ENCODE results near the gene GJB1.

GJB1 gene

DNA sequence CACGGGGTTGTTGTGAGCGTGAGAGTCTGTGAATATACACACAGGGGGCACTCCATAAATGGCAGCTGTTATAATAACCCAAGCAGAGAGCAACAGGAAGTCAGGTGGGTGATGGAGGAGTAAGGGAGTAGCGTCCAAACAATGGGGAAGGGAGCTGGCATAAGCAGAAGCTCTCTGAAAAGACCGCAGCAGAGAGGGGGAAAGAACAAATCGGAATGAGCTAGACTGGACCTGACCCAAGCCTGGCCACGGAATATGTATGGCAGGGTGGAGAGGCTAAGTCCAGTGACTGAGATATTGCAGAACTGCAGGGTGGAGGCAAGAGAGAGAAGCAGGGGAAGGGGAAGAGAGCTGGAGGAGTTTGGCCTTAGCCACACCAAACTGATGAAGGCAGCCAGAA is 6.5 kb upstream of the GJB1 start:
- no peak overlapping the region for H3K4me2 ChIP-seq (ENCODE audit: low read length)
- H3K27me3 ChIP-seq (ENCODE audit: control insufficient read depth, insufficient read depth, low read length) = peaks cover 20% of the 10 kb centered on the region
- no peak overlapping the region for H3K4me3 ChIP-seq (ENCODE audit: low read length)
- H3K4me1 ChIP-seq (ENCODE audit: control insufficient read depth, insufficient read depth, low read length) = no peaks in the 10 kb centered on the region
- H3K9ac ChIP-seq (ENCODE audit: low read depth, low read length) = no peak overlapping the region
- no peaks in the 10 kb centered on the region for H3K36me3 ChIP-seq (ENCODE audit: insufficient read depth, low read length)
- no peaks in the 10 kb centered on the region for H3K9me3 ChIP-seq (replicated peaks; ENCODE audit: low read length)

DNA sequence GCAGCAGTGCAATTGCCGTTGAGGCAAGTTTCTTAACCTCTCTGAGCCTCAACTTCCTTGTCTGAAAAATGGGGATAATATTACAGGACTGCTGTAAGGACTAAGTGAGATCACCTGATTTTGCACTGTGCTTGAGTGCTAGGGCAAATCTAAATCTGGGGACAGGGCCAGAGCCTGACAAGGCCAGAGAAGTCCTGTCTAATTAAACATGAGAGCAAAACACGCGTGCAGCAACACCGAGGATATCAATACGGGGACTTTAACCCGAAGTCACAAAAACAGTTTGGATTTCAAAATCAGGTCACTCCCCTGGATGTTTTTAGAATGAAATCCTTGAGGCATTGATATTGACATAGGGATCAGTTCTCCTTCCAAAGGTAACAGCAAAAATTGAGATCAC is 5.7 kb upstream of the GJB1 start:
- no peak overlapping the region for H3K9ac ChIP-seq (ENCODE audit: low read depth, low read length)
- no peaks in the 10 kb centered on the region for H3K9me3 ChIP-seq (replicated peaks; ENCODE audit: low read length)
- H3K4me1 ChIP-seq (ENCODE audit: control insufficient read depth, insufficient read depth, low read length) = no peaks in the 10 kb centered on the region
- peaks cover 19% of the 10 kb centered on the region for H3K27me3 ChIP-seq (ENCODE audit: control insufficient read depth, insufficient read depth, low read length)
- H3K4me3 ChIP-seq (ENCODE audit: low read length) = no peak overlapping the region
- H3K4me2 ChIP-seq (ENCODE audit: low read length) = no peak overlapping the region
- H3K36me3 ChIP-seq (ENCODE audit: insufficient read depth, low read length) = no peaks in the 10 kb centered on the region

GRCh38 chrX:71221145-71221544 is 1.9 kb upstream of the GJB1 start:
- no peak overlapping the region for H3K9ac ChIP-seq (ENCODE audit: low read depth, low read length)
- no peaks in the 10 kb centered on the region for H3K36me3 ChIP-seq (ENCODE audit: insufficient read depth, low read length)
- H3K4me1 ChIP-seq (ENCODE audit: control insufficient read depth, insufficient read depth, low read length) = no peaks in the 10 kb centered on the region
- peaks cover 21% of the 10 kb centered on the region for H3K27me3 ChIP-seq (ENCODE audit: control insufficient read depth, insufficient read depth, low read length)
- no peaks in the 10 kb centered on the region for H3K9me3 ChIP-seq (replicated peaks; ENCODE audit: low read length)
- no peak overlapping the region for H3K4me3 ChIP-seq (ENCODE audit: low read length)
- H3K4me2 ChIP-seq (ENCODE audit: low read length) = no peak overlapping the region

DNA sequence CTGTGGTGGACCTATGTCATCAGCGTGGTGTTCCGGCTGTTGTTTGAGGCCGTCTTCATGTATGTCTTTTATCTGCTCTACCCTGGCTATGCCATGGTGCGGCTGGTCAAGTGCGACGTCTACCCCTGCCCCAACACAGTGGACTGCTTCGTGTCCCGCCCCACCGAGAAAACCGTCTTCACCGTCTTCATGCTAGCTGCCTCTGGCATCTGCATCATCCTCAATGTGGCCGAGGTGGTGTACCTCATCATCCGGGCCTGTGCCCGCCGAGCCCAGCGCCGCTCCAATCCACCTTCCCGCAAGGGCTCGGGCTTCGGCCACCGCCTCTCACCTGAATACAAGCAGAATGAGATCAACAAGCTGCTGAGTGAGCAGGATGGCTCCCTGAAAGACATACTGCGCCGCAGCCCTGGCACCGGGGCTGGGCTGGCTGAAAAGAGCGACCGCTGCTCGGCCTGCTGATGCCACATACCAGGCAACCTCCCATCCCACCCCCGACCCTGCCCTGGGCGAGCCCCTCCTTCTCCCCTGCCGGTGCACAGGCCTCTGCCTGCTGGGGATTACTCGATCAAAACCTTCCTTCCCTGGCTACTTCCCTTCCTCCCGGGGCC is 1.2 kb downstream of the GJB1 start:
- Histone ChIP-seq H3K4me3 (ENCODE audit: low read length) (no peak overlapping the region), H3K9ac (ENCODE audit: low read depth, low read length) (no peak overlapping the region), H3K4me1 (ENCODE audit: control insufficient read depth, insufficient read depth, low read length) (no peaks in the 10 kb centered on the region), H3K27me3 (ENCODE audit: control insufficient read depth, insufficient read depth, low read length) (peaks cover 24% of the 10 kb centered on the region), H3K9me3 (replicated peaks; ENCODE audit: low read length) (no peaks in the 10 kb centered on the region), H3K4me2 (ENCODE audit: low read length) (no peak overlapping the region), H3K36me3 (ENCODE audit: insufficient read depth, low read length) (no peaks in the 10 kb centered on the region)

- Histone ChIP-seq H3K36me3 (ENCODE audit: insufficient read depth, low read length) (no peaks in the 10 kb centered on the region), H3K27me3 (ENCODE audit: control insufficient read depth, insufficient read depth, low read length) (peaks cover 24% of the 10 kb centered on the region), H3K4me2 (ENCODE audit: low read length) (no peak overlapping the region), H3K9ac (ENCODE audit: low read depth, low read length) (no peak overlapping the region), H3K4me1 (ENCODE audit: control insufficient read depth, insufficient read depth, low read length) (no peaks in the 10 kb centered on the region), H3K4me3 (ENCODE audit: low read length) (no peak overlapping the region), H3K9me3 (replicated peaks; ENCODE audit: low read length) (no peaks in the 10 kb centered on the region)
Observed at GRCh38 chrX:71225009-71225408, 2.0 kb downstream of the GJB1 start.

- no peak overlapping the region for H3K4me2 ChIP-seq (ENCODE audit: low read length)
- H3K27me3 ChIP-seq (ENCODE audit: control insufficient read depth, insufficient read depth, low read length) = peaks cover 24% of the 10 kb centered on the region
- H3K9me3 ChIP-seq (replicated peaks; ENCODE audit: low read length) = no peaks in the 10 kb centered on the region
- H3K36me3 ChIP-seq (ENCODE audit: insufficient read depth, low read length) = no peaks in the 10 kb centered on the region
- H3K4me3 ChIP-seq (ENCODE audit: low read length) = no peak overlapping the region
- H3K4me1 ChIP-seq (ENCODE audit: control insufficient read depth, insufficient read depth, low read length) = no peaks in the 10 kb centered on the region
- no peak overlapping the region for H3K9ac ChIP-seq (ENCODE audit: low read depth, low read length)
Observed at GRCh38 chrX:71225676-71226075, 2.7 kb downstream of the GJB1 start.

DNA sequence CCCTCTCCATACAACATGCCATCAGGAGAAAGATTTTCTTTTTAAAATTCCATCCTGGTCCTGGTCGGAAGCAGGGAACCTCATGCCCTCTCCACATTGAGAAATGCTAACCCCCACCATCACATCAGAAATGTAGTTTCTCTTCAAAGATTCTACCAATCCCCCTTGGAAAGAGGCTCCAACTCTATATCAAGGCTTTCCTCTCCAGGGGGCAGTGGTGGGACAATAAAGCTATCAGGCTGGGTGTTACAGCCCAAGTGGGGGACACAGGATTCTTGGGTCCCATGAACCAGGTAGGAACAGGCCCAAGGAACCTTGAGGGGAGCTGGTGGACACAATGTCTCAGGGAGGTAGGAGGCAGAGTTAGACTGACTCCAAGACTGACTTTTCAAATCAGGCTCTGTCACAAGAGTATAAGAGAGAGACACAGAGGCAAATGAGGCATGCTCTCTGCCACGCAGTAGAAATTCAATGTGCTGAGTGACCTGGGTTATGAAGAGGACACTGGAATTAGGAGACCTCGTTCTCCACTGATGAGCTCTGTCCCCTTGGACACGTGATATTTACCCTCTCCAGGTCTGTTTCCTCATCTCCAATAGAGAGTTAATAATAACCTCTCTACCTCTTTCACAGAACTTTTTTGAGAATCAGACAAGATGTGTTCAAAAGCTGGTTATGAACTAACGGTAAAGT is 4.5 kb downstream of the GJB1 start:
- no peak overlapping the region for H3K4me3 ChIP-seq (ENCODE audit: low read length)
- H3K27me3 ChIP-seq (ENCODE audit: control insufficient read depth, insufficient read depth, low read length) = peaks cover 24% of the 10 kb centered on the region
- no peaks in the 10 kb centered on the region for H3K4me1 ChIP-seq (ENCODE audit: control insufficient read depth, insufficient read depth, low read length)
- H3K9me3 ChIP-seq (replicated peaks; ENCODE audit: low read length) = no peaks in the 10 kb centered on the region
- H3K9ac ChIP-seq (ENCODE audit: low read depth, low read length) = no peak overlapping the region
- no peak overlapping the region for H3K4me2 ChIP-seq (ENCODE audit: low read length)
- no peaks in the 10 kb centered on the region for H3K36me3 ChIP-seq (ENCODE audit: insufficient read depth, low read length)

DNA sequence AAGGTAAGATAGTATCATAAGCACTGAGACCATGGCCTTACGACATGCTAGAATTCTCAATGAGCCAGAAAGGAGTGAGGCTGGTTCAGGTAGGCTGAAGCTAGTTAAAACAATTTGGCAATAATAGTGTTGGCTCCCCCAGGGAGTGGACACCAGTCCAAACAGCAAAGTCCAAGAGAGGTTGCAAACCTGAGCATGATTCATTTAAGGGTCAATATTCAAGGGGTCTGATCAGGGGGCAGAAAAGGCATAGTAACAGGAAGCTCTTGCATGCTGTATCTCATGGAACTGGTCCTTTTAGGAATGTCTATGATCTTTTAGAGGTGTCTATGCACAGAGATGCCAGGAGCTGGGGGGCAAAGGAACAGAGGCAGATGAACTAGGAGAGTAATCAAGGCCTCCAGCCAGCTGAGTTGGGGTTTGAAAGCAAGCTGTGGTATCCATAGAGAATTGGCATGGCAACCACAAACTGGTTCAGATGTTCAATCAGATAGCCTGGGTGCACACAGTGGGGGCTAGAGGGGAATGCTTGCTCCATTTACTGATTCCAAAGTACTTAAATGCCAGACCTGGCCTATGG is 5.1 kb downstream of the GJB1 start:
- peaks cover 22% of the 10 kb centered on the region for H3K27me3 ChIP-seq (ENCODE audit: control insufficient read depth, insufficient read depth, low read length)
- H3K4me1 ChIP-seq (ENCODE audit: control insufficient read depth, insufficient read depth, low read length) = no peaks in the 10 kb centered on the region
- H3K9ac ChIP-seq (ENCODE audit: low read depth, low read length) = no peak overlapping the region
- no peaks in the 10 kb centered on the region for H3K9me3 ChIP-seq (replicated peaks; ENCODE audit: low read length)
- no peaks in the 10 kb centered on the region for H3K36me3 ChIP-seq (ENCODE audit: insufficient read depth, low read length)
- H3K4me3 ChIP-seq (ENCODE audit: low read length) = no peak overlapping the region
- no peak overlapping the region for H3K4me2 ChIP-seq (ENCODE audit: low read length)

DNA sequence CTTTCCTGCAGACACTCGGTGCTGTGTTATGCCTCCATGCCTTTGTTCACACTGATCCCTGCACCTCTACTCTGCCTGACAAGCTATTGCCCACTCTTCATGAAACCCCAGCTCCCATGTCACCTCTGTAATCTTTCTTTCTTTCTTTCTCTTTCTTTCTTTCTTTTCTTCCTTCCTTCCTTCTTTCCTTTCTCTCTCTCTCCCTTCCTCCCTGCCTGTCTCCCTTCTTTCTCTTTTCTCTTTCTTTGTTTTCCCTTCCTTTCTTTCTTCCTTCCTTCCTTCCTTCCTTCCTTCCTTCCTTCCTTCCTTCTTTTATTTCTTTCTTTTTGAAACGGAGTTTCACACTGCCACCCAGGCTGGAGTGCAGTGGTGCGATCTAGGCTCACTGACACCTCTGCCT is 12.5 kb downstream of the GJB1 start:
- Histone ChIP-seq H3K4me3 (ENCODE audit: low read length) (no peak overlapping the region), H3K4me2 (ENCODE audit: low read length) (no peak overlapping the region), H3K36me3 (ENCODE audit: insufficient read depth, low read length) (no peaks in the 10 kb centered on the region), H3K9ac (ENCODE audit: low read depth, low read length) (no peak overlapping the region), H3K9me3 (replicated peaks; ENCODE audit: low read length) (no peaks in the 10 kb centered on the region), H3K4me1 (ENCODE audit: control insufficient read depth, insufficient read depth, low read length) (no peaks in the 10 kb centered on the region), H3K27me3 (ENCODE audit: control insufficient read depth, insufficient read depth, low read length) (no peaks in the 10 kb centered on the region)

DNA sequence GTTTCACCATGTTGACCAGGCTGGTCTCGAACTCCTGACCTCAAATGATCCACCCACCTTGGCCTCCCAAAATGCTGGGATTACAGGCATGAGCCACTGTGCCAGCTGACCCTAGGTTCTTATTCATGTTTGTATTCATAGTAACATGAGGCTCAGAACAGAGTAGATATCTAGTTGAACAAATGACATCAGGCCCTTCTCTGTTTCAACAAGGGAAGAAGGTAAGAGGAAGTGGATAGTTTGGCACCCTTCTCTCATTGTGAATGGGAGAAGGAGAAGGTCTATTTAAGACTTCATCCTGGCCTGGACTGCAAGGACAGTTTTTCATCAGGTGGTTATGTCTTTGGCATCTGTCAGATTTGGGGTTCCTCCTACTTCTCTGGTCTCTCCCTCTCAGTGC is 13.8 kb downstream of the GJB1 start:
- H3K4me3 ChIP-seq (ENCODE audit: low read length) = no peak overlapping the region
- H3K27me3 ChIP-seq (ENCODE audit: control insufficient read depth, insufficient read depth, low read length) = no peaks in the 10 kb centered on the region
- H3K36me3 ChIP-seq (ENCODE audit: insufficient read depth, low read length) = no peaks in the 10 kb centered on the region
- no peak overlapping the region for H3K4me2 ChIP-seq (ENCODE audit: low read length)
- no peak overlapping the region for H3K9ac ChIP-seq (ENCODE audit: low read depth, low read length)
- H3K9me3 ChIP-seq (replicated peaks; ENCODE audit: low read length) = no peaks in the 10 kb centered on the region
- H3K4me1 ChIP-seq (ENCODE audit: control insufficient read depth, insufficient read depth, low read length) = no peaks in the 10 kb centered on the region

DNA sequence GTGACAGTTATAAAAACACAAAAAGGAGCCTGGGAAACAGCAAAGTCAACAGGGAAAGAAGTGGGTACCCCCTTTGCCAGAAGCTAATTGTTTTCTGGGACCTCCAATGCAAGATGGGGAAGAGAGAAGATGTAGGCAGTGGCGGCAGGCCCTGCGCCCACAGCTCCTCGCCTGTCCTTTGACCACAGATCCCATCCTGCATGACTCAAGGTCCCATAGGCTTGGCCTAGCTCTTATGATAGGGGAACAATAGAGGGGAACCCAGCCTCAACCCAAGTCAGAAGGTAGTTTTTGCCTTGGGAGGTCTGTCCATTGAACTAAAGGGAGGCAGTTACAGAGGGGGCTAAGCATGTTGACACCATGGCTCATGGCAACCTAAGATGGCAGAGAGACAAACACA is 16.8 kb downstream of the GJB1 start:
- Histone ChIP-seq H3K36me3 (ENCODE audit: insufficient read depth, low read length) (peaks cover 9% of the 10 kb centered on the region), H3K27me3 (ENCODE audit: control insufficient read depth, insufficient read depth, low read length) (no peaks in the 10 kb centered on the region), H3K4me1 (ENCODE audit: control insufficient read depth, insufficient read depth, low read length) (no peaks in the 10 kb centered on the region), H3K4me2 (ENCODE audit: low read length) (no peak overlapping the region), H3K9me3 (replicated peaks; ENCODE audit: low read length) (no peaks in the 10 kb centered on the region), H3K4me3 (ENCODE audit: low read length) (no peak overlapping the region), H3K9ac (ENCODE audit: low read depth, low read length) (no peak overlapping the region)

- no peak overlapping the region for H3K9ac ChIP-seq (ENCODE audit: low read depth, low read length)
- peaks cover 10% of the 10 kb centered on the region for H3K36me3 ChIP-seq (ENCODE audit: insufficient read depth, low read length)
- no peak overlapping the region for H3K4me2 ChIP-seq (ENCODE audit: low read length)
Observed at GRCh38 chrX:71241301-71241700, 18.3 kb downstream of the GJB1 start.

More at GRCh38 chrX:71241301-71241700, 18.3 kb downstream of the GJB1 start:
- H3K27me3 ChIP-seq (ENCODE audit: control insufficient read depth, insufficient read depth, low read length) = no peaks in the 10 kb centered on the region
- H3K9me3 ChIP-seq (replicated peaks; ENCODE audit: low read length) = no peaks in the 10 kb centered on the region
- no peaks in the 10 kb centered on the region for H3K4me1 ChIP-seq (ENCODE audit: control insufficient read depth, insufficient read depth, low read length)
- H3K4me3 ChIP-seq (ENCODE audit: low read length) = no peak overlapping the region

All from skeletal muscle satellite cell (primary cell).